ENCODE measurements around the gene SPINT1.
A peak's percentile ranks its signal among the peaks of the same experiment; 100 is the strongest.

Gene SPINT1

GRCh38 chr15:40893019-40893670, 49.3 kb downstream of the SPINT1 start:
- no peak for DNase-seq (ENCODE audit: low read depth in 3 of 3)

DNA sequence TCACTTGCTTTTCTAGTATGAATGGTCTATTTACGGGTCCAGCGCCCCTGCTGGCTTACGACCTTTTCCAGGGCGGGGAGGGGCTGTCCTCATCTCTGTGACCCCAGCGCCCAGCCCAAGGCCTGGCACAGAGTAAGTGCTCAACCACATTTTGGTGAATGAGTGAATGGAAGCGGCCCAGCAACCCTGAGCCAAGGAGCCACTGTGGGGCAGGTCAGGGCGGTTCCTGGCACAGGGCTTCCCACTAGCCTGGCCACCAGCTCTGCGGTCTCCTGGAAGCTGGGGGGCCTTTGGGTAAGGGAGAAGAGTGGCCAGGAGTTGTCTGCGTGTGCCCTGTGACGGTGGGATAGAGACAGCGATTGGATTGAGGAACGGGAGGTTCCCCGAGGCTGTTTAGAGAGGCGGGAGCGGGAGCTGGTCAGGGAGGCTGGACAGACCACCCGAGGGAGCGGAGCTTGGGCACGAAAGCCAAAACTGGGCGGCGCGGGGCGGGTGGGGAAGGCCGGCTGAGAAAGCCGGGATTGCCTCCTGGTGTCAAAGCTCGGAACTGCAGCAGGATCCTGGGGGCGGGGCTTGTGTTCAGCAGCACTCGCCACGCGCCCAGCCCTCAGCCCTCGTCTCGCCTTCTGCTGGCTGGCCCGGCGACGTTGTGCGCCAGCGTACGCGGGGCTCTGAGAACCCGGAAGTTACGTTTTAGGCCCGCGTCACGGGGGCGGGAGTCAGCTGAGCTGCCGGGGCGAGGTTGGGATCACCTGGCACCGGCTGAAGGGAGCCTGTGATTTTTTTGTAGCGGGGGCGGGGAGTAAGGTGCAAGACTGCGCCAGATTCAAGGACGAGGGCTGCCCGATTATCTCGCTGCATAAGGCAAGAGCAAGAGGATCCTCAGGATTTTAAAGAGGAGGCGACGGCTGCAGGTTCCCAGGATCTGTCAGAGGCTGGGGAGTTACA, 50.2 kb downstream of the SPINT1 start, which contains the start of gene VPS18:
Gene VPS18, plus strand, starts transcription at position 718 of the 948 bp plus-strand sequence. CDS start 319 bp downstream, outside the sequence.
- peak; percentile 97 to 99 (median 97) for DNase-seq (ENCODE audit: low read depth in 3 of 3)

GRCh38 chr15:40894681-40895448, 51.0 kb downstream of the SPINT1 start:
- peak in 2 of 3 experiments; percentile 19 to 53 for DNase-seq (ENCODE audit: low read depth in 3 of 3)

DNA sequence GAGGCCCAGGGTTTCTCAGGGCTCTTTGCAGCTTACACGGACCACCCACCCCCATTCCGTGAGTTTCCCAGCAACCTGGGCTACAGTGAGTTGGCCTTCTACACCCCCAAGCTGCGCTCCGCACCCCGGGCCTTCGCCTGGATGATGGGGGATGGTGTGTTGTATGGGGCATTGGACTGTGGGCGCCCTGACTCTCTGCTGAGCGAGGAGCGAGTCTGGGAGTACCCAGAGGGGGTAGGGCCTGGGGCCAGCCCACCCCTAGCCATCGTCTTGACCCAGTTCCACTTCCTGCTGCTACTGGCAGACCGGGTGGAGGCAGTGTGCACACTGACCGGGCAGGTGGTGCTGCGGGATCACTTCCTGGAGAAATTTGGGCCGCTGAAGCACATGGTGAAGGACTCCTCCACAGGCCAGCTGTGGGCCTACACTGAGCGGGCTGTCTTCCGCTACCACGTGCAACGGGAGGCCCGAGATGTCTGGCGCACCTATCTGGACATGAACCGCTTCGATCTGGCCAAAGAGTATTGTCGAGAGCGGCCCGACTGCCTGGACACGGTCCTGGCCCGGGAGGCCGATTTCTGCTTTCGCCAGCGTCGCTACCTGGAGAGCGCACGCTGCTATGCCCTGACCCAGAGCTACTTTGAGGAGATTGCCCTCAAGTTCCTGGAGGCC, 55.8 kb downstream of the SPINT1 start:
- DNase-seq (ENCODE audit: low read depth in 3 of 3), result no peak

DNA sequence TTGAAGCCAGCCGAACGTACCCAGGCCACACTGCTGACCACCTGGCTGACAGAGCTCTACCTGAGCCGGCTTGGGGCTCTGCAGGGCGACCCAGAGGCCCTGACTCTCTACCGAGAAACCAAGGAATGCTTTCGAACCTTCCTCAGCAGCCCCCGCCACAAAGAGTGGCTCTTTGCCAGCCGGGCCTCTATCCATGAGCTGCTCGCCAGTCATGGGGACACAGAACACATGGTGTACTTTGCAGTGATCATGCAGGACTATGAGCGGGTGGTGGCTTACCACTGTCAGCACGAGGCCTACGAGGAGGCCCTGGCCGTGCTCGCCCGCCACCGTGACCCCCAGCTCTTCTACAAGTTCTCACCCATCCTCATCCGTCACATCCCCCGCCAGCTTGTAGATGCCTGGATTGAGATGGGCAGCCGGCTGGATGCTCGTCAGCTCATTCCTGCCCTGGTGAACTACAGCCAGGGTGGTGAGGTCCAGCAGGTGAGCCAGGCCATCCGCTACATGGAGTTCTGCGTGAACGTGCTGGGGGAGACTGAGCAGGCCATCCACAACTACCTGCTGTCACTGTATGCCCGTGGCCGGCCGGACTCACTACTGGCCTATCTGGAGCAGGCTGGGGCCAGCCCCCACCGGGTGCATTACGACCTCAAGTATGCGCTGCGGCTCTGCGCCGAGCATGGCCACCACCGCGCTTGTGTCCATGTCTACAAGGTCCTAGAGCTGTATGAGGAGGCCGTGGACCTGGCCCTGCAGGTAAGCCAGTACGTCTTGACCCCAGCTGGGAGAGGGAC, 56.6 kb downstream of the SPINT1 start:
- DNase-seq (ENCODE audit: low read depth in 3 of 3), result no peak

- DNase-seq (ENCODE audit: low read depth in 3 of 3), result no peak
Observed at GRCh38 chr15:40901053-40901443, 57.2 kb downstream of the SPINT1 start.

DNA sequence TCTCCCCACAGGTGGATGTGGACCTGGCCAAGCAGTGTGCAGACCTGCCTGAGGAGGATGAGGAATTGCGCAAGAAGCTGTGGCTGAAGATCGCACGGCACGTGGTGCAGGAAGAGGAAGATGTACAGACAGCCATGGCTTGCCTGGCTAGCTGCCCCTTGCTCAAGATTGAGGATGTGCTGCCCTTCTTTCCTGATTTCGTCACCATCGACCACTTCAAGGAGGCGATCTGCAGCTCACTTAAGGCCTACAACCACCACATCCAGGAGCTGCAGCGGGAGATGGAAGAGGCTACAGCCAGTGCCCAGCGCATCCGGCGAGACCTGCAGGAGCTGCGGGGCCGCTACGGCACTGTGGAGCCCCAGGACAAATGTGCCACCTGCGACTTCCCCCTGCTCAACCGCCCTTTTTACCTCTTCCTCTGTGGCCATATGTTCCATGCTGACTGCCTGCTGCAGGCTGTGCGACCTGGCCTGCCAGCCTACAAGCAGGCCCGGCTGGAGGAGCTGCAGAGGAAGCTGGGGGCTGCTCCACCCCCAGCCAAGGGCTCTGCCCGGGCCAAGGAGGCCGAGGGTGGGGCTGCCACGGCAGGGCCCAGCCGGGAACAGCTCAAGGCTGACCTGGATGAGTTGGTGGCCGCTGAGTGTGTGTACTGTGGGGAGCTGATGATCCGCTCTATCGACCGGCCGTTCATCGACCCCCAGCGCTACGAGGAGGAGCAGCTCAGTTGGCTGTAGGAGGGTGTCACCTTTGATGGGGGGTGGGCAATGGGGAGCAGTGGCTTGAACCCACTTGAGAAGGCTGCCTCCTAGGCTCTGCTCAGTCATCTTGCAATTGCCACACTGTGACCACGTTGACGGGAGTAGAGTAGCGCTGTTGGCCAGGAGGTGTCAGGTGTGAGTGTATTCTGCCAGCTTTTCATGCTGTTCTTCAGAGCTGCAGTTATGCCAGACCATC, 59.0 kb downstream of the SPINT1 start:
- DNase-seq (ENCODE audit: low read depth in 3 of 3), result no peak

DNA sequence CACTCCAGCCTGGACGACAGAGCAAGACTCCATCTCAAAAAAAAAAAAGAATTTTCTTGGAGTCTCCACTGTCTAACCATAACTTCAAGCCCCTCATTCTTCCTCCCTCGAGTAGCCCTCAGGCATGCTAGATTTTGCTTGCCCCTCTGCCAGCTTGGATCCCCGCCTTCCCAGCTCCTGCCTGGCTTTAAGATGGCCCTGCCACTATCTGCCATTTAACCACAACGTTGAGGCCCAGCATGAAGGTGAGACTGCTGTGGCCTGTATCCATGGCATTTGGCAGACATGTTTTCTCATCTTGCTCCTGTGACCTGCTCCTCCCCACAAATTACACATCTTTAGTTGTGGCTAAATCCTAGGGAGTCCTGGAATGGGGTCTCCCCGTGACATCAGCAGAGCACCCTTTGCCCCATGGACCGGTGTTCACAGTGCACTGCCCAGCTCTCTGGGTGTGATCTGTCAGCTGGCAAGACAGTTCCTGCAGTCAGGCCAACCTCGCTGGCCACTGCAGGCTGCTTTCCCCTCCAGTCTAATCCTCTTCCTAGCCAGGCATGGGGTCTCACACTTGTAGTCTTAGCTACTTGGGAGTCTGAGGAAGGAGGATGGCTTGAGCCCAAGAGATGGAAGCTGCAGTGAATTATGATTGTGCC, 60.8 kb downstream of the SPINT1 start:
- DNase-seq (ENCODE audit: low read depth in 3 of 3), result no peak

GRCh38 chr15:40906091-40906990, 62.5 kb downstream of the SPINT1 start:
- DNase-seq (ENCODE audit: low read depth in 3 of 3), result peak; percentile 54 to 81 (median 67)

GRCh38 chr15:40906991-40907802, 63.3 kb downstream of the SPINT1 start:
- DNase-seq (ENCODE audit: low read depth in 3 of 3), result peak in 1 of 3 experiments; percentile 52
